ENCODE data around the gene CCDC158. TPM values are rescaled to one million over a fixed set of nuclear protein-coding genes. Genes with fewer than 3 reads are reported as not detected.

The CCDC158 gene
- total RNA-seq, 1 donor from 2014 or later: 0.74 TPM

- ATAC-seq: no peak
These were observed 81.6 kb downstream of the CCDC158 start for GRCh38 chr4:76339364-76339763.

GRCh38 chr4:76334885-76335284 lies 86.1 kb downstream of the CCDC158 start:
- no peaks in the 10 kb centered on the region for H3K9me3 ChIP-seq
- DNase-seq: no peak
- H3K4me3 ChIP-seq: no peak overlapping the region
- H3K4me1 ChIP-seq: no peaks in the 10 kb centered on the region
- TF ChIP-seq, protein P1, sequence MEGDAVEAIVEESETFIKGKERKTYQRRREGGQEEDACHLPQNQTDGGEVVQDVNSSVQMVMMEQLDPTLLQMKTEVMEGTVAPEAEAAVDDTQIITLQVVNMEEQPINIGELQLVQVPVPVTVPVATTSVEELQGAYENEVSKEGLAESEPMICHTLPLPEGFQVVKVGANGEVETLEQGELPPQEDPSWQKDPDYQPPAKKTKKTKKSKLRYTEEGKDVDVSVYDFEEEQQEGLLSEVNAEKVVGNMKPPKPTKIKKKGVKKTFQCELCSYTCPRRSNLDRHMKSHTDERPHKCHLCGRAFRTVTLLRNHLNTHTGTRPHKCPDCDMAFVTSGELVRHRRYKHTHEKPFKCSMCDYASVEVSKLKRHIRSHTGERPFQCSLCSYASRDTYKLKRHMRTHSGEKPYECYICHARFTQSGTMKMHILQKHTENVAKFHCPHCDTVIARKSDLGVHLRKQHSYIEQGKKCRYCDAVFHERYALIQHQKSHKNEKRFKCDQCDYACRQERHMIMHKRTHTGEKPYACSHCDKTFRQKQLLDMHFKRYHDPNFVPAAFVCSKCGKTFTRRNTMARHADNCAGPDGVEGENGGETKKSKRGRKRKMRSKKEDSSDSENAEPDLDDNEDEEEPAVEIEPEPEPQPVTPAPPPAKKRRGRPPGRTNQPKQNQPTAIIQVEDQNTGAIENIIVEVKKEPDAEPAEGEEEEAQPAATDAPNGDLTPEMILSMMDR (IDR thresholded peaks at IDR 0.05): no peak
- no peak for ATAC-seq
- H3K27ac ChIP-seq: no peak overlapping the region
- H3K27me3 ChIP-seq (ENCODE audit: low read depth): no peaks in the 10 kb centered on the region
- intact Hi-C loops (cut with DNase I): no loop called here
- no peaks in the 10 kb centered on the region for H3K36me3 ChIP-seq

More at GRCh38 chr4:76339364-76339763, 81.6 kb downstream of the CCDC158 start:
- H3K27ac ChIP-seq: no peak overlapping the region
- intact Hi-C loops (cut with DNase I): no loop called here
- no peaks in the 10 kb centered on the region for H3K36me3 ChIP-seq
- DNase-seq: no peak
- no peaks in the 10 kb centered on the region for H3K4me1 ChIP-seq
- TF ChIP-seq, protein P1 (IDR thresholded peaks at IDR 0.05): no peak
- no peak overlapping the region for H3K4me3 ChIP-seq
- no peaks in the 10 kb centered on the region for H3K27me3 ChIP-seq (ENCODE audit: low read depth)
- H3K9me3 ChIP-seq: no peaks in the 10 kb centered on the region

GRCh38 chr4:76326515-76326914 lies 94.4 kb downstream of the CCDC158 start:
- intact Hi-C loops (cut with DNase I): no loop called here
- ATAC-seq (no peak), DNase-seq (no peak)
- no peak overlapping the region for H3K27ac ChIP-seq
- no peaks in the 10 kb centered on the region for H3K27me3 ChIP-seq (ENCODE audit: low read depth)
- no peaks in the 10 kb centered on the region for H3K4me1 ChIP-seq
- TF ChIP-seq, protein P1 (IDR thresholded peaks at IDR 0.05): no peak
- peaks cover 23% of the 10 kb centered on the region for H3K9me3 ChIP-seq
- H3K4me3 ChIP-seq: no peak overlapping the region
- H3K36me3 ChIP-seq: no peaks in the 10 kb centered on the region

DNA sequence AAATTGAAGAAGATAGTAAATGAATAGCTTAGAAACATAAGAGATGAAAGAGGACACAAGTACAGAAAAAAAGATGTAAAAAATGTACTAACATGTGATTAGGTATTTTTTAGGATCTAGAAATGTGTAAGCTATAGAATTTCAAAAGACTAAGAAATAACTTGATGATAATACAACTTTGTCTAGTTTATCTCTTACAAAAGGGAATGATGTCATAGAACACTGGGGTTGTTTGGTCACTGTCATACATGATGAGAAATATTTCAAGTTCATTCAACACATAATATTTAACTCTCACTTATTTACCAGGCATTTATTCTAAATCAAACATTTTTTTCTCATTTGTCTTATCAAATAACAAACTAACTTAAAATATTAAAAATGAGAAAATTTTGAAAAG lies 95.9 kb downstream of the CCDC158 start:
- intact Hi-C loops (cut with DNase I): no loop called here
- H3K4me1 ChIP-seq: no peaks in the 10 kb centered on the region

DNA sequence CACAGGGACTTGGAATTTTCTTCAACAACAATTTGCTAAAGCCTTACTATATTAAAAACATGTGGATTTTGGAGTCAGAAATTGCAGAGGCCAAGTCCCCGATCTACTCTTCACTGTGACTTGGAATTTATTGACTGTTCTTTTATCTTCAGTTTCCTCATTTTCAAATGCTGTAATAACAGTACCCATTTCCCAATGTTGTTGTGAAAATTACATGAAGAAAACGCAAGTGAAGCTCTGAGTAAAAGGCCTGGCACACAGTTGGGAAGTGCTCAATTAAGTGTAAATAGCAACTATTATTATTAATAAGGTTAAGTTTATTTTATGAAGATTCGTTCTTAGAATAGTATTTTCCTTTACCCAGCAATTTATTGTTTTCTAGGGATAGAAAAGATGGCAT lies 98.7 kb downstream of the CCDC158 start:
- H3K9me3 ChIP-seq: peaks cover 23% of the 10 kb centered on the region
- H3K36me3 ChIP-seq: no peaks in the 10 kb centered on the region
- no peaks in the 10 kb centered on the region for H3K4me1 ChIP-seq
- no peak for ATAC-seq
- DNase-seq: no peak
- intact Hi-C loops (cut with DNase I): no loop called here
- H3K27me3 ChIP-seq (ENCODE audit: low read depth): no peaks in the 10 kb centered on the region
- no peak overlapping the region for H3K27ac ChIP-seq
- TF ChIP-seq, protein P1 (IDR thresholded peaks at IDR 0.05): no peak
- no peak overlapping the region for H3K4me3 ChIP-seq

More for the DNA sequence above, 95.9 kb downstream of the CCDC158 start:
- H3K4me3 ChIP-seq: no peak overlapping the region
- ATAC-seq (no peak), DNase-seq (no peak)
- peaks cover 23% of the 10 kb centered on the region for H3K9me3 ChIP-seq
- TF ChIP-seq, protein P1 (IDR thresholded peaks at IDR 0.05): no peak
- H3K27me3 ChIP-seq (ENCODE audit: low read depth): no peaks in the 10 kb centered on the region
- H3K36me3 ChIP-seq: no peaks in the 10 kb centered on the region
- H3K27ac ChIP-seq: no peak overlapping the region

- H3K9me3 ChIP-seq: peaks cover 17% of the 10 kb centered on the region
- no peak overlapping the region for H3K27ac ChIP-seq
- DNase-seq (no peak), ATAC-seq (no peak)
- no peaks in the 10 kb centered on the region for H3K36me3 ChIP-seq
- H3K27me3 ChIP-seq (ENCODE audit: low read depth): no peaks in the 10 kb centered on the region
- H3K4me1 ChIP-seq: peaks cover 7% of the 10 kb centered on the region
- TF ChIP-seq, protein P1 (IDR thresholded peaks at IDR 0.05): no peak
- intact Hi-C loops (cut with DNase I): no loop called here
- no peak overlapping the region for H3K4me3 ChIP-seq
These were observed 104.8 kb downstream of the CCDC158 start for GRCh38 chr4:76316131-76316530.
